NCI-H1105 (cell line): ENCODE results near the gene ARL13A.
"Not testable (repeated sequence)": the region's sequence is repeated elsewhere in the genome, so short reads cannot be mapped to it uniquely, and the experiment has no call there.

Experiments
- DNase-seq: peaks from one replicate; lab custom pipeline; 2025; lab: John Stamatoyannopoulos, UW

Gene ARL13A

GRCh38 chrX:100969408-100969807, at the start of gene ARL13A:
Gene ARL13A (plus strand): TSS chrX:100969708. CDS start chrX:100973690, 3,982 bp downstream.
- DNase-seq = no peak

- DNase-seq = no peak
Measured at GRCh38 chrX:100924375-100924774, 45.1 kb upstream of the ARL13A start.

GRCh38 chrX:100926453-100926852, 43.1 kb upstream of the ARL13A start:
- DNase-seq = no peak

GRCh38 chrX:100928660-100929613, 40.6 kb upstream of the ARL13A start, which contains the start of gene XKRX:
Gene XKRX (minus strand): TSS chrX:100928917. CDS start chrX:100928304, 613 bp downstream.
- DNase-seq = peak; percentile 67

DNA sequence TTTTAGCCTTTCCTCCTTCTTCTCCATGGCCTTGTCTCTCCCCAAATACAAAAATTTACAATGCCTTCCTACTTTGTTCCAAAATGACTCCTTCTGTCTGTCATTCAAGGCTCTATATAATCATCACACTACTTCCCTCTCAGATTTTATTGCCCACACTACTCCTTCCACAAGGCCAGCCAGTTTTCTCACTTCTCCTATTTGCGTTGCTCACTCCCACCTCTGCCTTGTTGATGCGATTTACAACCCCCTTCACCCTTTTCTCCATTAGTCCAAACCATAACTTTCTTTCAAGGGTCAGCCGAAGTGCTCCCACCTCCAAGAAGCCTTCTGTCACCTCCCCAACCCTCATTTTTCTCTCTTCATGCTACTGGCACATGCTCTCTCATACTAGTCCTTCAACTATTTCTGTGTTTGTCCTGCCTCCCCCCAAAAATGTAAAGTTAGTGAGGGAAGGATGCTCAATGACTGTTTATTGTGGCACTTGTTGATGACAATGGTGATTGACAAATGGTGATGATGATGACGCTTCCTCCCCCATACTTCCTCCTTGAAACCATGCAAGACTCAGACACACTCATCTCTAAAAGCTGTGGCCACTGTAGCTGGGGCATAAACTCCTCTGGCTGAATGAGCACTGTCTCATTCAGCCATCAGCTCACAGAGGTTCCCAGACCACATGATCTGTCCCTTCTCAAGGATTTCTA, 38.1 kb upstream of the ARL13A start:
- DNase-seq = no peak

DNA sequence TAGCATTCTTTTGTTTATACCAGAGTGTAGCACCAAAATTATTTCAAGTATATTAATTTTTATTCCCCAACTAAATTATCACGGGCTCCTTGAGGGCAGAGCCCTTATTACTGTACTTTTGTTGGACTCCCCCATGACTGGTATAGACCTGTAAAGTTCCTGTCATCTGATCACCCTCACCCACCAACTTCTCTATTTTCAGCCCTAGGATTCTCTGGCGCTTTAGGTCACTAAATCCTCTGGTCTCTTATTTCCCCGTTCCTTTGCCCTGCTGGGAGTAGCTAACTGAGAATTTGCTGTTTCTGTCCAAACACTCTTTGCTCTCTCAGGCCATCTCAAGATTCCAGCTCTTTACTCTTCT, 37.6 kb upstream of the ARL13A start:
- DNase-seq = no peak

DNA sequence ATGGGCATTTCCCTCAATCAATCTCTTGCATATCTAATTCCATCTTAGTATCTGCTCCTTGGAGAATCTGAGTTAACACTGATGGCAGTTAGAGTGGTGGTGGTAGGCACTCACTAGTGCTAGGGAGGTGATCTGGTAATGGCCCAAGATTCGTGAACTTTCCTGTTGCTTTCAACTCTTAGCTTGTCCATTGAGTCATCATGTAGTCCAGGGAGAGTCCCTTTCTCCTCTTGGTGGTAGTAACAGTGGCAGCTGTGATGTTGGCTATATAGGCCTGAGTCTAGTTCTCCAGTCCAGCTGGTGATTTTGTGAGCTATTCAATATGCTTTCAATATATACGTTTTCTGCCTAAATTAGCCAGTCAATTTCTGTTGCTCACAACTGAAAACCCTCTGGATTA, 33.7 kb upstream of the ARL13A start:
- DNase-seq = no peak

DNA sequence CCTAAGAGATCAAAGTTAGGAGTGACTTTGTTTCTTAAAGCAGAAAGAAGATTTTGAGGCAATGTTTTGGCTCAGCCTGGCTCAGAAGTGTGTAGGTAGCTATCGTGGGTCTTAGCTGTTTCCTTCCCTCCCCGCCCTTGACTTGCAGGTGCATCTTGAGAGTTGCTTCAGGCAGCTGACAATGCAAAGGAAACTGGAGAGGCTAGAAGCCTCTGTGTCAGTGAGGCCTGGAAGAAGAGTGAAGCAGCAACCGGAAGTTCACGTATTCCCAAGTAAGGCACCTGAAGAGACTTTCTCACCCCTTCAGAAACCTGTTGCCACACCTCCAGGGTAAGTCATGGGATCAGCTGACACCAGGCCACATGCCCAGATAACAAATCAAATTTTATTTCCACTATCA, 30.2 kb upstream of the ARL13A start:
- DNase-seq = no peak

- no peak for DNase-seq
Measured at GRCh38 chrX:100944601-100945000, 24.9 kb upstream of the ARL13A start.

- no peak for DNase-seq
Measured at GRCh38 chrX:100946299-100946927, 23.1 kb upstream of the ARL13A start.

DNA sequence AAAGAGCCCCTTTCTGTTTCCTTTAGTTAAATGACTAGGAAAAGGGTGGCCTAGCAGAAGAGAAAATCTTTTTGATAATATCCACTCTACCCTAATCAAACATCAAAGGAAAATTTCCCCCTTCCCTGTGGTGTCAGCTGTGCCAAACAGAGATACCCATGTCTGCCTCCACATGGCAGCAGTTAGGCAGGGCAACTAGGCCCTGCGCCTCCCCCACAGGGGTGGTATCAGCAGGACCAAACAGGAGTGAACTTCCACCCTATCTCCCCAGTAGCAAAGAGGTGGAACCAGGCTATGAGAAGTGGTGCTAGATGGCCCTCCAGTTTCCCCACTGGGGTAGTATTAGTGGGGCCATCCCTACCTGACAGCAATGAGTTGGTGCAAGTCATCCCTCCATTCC, 21.0 kb upstream of the ARL13A start:
- no peak for DNase-seq

- no peak for DNase-seq
Measured at GRCh38 chrX:100962811-100963210, 6.7 kb upstream of the ARL13A start.

DNA sequence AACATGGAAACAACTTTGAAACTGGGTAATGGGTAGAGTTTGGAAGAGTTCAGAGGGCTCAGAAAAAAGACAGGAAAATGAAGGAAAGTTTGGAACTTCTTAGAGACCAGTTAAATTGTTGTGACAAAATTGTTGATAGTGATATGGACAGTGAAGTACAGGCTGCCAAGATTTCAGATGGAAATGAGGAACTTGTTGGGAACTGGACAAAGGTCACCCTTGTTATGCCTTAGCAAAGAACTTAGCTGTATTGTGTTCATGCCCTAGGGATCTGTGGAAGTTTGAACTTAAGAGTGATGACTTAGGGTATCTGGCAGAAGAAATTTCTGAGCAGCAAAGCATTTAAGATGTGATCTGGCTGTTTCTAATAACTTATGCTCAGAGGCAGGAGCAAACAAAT, 5.1 kb upstream of the ARL13A start:
- no peak for DNase-seq

- DNase-seq = no peak
Measured at GRCh38 chrX:100969936-100970335, 428 bp downstream of the ARL13A start.

DNA sequence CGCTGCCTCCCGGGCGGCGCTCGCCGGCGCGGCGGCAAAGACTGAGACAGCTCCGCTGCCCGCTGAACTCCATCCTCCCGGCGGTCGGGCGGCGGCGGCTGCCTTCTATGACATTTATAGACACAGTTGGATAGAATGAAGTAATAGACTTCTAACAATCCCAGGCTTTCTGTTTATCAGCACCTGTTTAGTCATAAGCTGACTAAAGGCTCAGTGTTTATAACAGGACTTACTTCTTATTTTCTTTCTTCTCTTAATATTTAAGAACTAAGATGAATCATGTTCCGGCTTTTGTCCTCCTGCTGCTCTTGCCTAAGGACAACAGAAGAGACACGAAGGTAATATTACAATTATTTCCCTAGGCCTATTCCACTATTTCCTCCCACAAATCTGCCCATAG, 3.9 kb downstream of the ARL13A start:
- no peak for DNase-seq

DNA sequence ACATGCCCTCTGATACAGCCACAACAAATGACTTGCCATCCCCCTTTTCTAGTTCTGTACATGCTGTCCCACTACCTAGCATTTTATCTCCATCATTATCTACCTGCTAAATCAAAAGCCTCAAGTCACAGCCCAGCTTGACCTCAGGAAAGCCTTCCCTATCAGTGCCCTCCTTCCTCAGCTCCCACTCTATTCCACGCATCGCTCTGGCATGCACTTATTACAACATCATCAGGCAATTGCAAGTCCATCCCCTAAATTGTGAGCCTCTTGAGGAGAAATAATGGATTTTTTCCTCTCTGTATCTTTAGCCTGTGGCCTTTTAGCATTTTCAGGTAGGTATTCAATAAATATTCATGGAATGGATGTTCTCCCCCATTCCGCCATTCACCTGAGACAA, 5.7 kb downstream of the ARL13A start:
- DNase-seq = no peak

DNA sequence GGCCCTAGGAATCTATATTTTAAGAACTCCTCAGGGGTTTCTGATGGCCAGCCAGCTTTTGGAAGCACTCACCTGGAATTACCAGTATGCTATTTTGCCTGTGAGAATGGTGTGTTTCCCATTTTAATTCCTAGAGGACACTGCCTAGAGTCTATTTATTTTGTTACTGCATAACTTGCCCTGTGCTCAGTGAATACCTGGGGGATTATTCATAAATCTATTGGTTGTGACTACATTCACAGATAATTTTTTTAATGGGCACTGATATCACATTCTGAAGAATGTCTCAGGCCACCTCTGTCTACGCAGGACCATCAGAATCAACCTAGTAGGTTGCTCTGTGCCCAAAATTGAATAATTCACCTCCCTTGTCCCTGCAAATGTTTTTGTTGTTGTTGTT, 6.7 kb downstream of the ARL13A start:
- DNase-seq = no peak

- DNase-seq = no peak
Measured at GRCh38 chrX:100979881-100980607, 10.5 kb downstream of the ARL13A start.

- DNase-seq = no peak
Measured at GRCh38 chrX:100980608-100981497, 11.3 kb downstream of the ARL13A start.

DNA sequence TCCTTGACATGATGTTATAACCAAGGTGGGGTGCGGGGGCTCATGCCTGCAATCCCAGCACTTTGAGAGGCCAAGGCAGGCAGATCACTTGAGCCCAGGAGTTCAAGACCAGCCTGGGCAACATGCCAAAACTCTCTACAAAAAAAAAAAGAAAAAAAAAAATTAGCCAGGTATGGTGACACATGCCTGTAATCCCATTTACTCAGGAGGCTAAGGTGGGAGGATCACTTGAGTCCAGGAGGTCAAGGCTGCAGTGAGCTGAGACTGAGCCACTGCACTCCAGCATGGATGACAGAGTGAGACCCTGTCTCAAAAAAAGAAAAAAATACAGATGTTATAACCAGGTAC, 12.0 kb downstream of the ARL13A start:
- not testable (repeated sequence) for DNase-seq

GRCh38 chrX:100984818-100985217, 15.3 kb downstream of the ARL13A start:
- no peak for DNase-seq
